NCI-H526 treated with DMSO at 0.1 percent for 48 hours (cell line): Measurements from ENCODE around the gene SLC25A21.
"Not testable (repeated sequence)": the region's sequence is repeated elsewhere in the genome, so short reads cannot be mapped to it uniquely, and the experiment has no call there.

Source experiments
- DNase-seq: peaks from one replicate; lab custom pipeline; 2025; lab: John Stamatoyannopoulos, UW

SLC25A21 gene

GRCh38 chr14:36941783-36942521 lies 230.5 kb downstream of the SLC25A21 start:
- peak; percentile 54 for DNase-seq

DNA sequence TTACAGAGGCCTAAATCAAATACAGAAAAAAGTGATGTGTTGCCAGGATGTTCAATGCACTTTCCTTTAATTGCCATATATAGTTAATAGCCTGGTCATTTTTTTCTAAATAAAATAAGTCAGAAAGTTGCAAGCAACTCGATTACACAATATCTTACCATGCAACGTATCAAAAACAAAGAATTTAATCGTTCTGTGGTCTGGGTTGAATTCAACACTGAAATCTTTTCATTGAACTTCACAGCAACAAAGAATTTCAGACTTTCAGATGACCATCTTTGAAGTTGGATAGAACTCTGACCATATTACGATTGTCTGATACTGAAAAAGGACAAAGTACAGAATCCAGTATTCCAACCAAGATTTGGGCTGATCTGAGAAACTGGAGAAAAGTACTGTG lies 231.9 kb downstream of the SLC25A21 start:
- DNase-seq = no peak

- no peak for DNase-seq
Measured at GRCh38 chr14:36939265-36939664, 233.1 kb downstream of the SLC25A21 start.

DNA sequence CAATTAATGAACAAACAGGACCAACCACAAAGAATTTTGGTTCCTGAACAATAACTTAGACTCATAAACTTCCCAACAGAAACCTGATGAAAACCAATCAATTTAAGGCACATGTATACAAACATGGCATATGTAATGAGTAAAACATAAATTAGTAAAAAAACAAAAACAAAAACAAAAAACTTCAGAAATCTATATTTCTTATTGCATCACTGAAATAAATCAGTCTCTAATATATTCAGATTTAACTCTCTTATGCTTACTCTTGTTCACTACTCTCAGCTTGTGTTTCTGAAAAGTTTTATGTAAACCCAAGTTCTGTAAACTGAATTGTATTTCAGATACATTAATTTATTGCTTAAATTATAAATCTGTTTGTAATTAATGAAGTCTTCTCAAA lies 233.7 kb downstream of the SLC25A21 start:
- DNase-seq = no peak

DNA sequence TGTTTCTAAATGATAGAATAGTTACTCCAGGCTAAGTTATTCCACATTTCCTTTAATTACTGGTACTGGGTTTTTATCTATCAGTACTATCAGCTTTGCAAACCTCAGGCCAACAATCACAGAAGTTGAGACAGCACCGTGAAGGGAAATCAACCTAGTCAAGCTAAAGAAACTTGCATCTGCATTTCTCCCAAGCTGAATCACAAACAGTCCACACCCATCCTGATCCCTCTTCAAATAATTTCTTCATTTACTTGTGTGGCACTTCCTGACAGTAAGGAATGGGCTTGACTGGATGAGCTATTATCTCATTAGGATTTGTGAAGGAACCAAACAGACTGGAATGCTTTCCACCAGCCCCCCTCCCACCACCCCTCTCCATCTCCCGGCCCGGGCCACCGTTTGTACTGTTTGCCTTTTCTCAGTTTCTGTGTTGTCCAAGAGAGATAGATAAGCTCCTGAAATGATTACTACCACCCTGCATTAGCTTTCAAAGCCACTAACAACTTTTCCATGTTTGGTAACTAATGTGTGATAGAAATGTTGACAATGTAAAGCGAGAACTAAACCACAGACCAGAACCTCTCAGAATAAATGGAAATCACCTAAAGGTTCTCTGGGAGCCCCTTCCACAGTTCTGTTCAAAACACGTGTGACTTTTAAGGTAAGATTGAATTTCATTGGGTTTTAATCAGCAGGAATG lies 236.3 kb downstream of the SLC25A21 start:
- no peak for DNase-seq

GRCh38 chr14:36934304-36934703 lies 238.1 kb downstream of the SLC25A21 start:
- DNase-seq = no peak

- no peak for DNase-seq
Measured at GRCh38 chr14:36931791-36932190, 240.6 kb downstream of the SLC25A21 start.

- no peak for DNase-seq
Measured at GRCh38 chr14:36928432-36928831, 244.0 kb downstream of the SLC25A21 start.

- no peak for DNase-seq
Measured at GRCh38 chr14:36925094-36925493, 247.3 kb downstream of the SLC25A21 start.

DNA sequence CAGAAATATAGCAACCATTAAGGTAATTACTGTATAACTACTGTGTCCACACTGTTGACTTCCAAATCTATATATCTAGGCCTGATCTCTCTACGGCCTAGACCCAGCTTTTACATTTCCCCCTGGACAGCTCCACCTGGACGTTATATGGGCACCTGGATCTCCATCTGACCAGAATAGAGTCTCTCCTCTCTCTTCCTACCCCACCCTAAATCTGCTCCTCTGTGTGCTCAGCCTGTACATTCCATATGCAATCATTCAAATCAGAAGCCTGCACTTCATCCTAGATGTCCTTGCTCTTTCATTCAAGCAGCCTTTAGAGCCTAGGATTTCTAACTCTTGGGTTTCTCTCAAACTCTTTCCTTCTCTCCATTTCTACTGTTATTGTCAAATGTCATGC lies 255.7 kb downstream of the SLC25A21 start:
- peak; percentile 21 for DNase-seq

DNA sequence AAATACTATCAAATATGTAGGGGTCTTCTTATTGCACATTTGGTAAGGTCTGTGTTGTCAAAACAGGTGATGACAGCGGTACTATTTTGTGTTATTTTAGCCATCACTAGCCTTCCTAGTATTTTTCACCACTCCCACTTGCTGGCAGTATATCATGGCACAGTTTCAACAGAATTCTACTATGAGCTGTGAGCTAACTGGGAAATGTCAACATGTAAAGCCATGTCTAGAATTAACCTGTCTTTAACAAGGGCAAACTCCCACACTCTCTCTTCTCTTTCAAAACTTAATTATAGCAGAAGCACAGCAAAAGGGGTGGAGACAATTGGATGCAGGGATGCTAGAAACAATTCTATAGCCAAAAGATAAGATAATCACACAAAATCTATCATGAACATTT lies 257.3 kb downstream of the SLC25A21 start:
- DNase-seq = no peak

DNA sequence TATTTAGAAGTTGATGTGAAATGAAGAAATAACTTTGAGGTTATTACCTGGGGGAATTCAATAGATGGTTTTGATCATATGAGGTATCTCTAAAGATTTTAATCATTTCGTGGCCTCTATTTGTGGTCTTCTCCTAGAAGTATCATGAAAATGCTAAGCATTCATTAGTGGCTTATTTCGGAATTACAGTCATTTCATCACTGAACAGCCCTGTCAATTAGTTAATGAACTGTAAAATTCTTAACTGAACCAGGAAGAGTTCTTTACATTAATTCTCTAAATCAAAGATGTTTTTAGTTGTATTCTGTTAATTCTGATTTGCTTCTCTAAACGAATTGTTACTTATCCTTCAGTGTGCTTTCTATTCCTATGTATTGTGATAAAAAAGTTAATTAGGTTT lies 261.8 kb downstream of the SLC25A21 start:
- no peak for DNase-seq

DNA sequence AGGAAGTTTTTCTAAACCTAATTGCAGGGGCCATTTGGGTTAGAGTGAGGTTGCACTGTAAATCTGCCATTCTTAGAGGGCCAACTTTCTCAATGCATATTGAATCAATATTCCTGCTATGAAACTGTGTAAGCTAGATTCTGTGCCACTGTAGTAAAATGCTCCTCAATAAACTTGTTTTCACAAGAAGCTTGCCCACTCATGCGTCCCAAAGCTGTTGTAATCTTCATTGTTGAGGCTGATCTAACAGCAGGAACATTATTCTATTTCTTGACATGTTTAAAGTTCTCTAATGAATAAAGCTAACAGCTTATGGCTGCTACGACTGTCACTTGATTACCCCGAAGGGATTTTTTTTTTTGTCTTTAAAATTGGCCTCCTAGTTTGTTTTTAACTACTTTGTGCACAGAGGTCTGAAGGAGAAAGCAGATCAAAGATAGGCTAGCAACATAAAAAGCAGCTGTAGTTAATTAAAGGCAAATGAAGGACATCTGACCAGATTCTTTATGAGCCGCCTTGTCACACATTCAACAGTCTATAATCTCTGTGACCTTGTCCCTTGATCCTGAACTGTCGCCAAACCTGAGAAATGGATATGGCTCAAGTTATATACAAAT lies 267.0 kb downstream of the SLC25A21 start:
- peak; percentile 70 for DNase-seq

DNA sequence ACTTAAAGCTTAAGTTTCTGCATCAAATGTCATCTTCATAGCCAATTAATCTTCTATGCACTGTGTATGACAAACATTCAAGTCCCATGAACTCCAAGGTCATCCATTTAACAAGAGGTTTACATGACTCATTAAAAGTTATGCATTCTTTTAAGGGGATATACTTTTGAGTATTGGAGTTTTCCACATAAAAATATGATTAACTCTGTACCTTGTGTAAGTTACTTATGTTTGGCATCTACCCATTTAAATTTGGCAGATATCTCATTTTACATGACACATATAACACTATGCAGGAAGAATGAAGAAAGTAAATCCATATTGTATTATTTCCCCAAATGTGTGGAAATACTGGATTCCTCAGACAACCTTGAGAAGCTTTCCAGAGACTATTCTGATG lies 270.5 kb downstream of the SLC25A21 start:
- no peak for DNase-seq

DNA sequence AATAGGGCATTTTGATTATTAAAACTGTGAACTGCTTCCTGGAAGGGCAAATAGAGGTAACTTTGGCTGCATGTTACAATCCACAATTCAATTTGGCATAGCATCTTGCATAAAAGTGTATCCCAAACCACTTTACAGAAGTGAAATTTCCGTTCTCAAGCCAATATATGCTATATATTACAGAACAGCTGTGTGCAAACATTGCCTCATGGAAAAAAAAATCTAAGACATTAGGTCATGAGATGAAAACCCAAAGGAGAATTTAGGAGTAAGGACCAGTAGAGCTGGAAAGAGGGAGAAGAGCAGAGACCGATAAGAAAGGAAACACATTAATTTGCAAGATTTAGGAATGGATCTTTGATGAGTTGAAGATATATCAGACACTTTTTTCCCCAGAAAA lies 271.6 kb downstream of the SLC25A21 start:
- no peak for DNase-seq

DNA sequence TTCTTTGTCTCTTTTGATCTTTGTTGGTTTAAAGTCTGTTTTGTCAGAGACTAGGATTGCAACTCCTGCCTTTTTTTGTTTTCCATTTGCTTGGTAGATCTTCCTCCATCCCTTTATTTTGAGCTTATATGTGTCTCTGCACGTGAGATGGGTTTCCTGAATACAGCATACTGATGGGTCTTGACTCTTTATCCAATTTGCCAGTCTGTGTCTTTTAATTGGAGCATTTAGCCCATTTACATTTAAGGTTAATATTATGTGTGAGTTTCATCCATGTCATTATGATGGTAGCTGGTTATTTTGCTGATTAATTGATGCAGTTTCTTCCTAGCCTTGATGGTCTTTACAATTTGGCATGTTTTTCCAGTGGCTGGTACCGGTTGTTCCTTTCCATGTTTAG lies 276.1 kb downstream of the SLC25A21 start:
- not testable (repeated sequence) for DNase-seq

DNA sequence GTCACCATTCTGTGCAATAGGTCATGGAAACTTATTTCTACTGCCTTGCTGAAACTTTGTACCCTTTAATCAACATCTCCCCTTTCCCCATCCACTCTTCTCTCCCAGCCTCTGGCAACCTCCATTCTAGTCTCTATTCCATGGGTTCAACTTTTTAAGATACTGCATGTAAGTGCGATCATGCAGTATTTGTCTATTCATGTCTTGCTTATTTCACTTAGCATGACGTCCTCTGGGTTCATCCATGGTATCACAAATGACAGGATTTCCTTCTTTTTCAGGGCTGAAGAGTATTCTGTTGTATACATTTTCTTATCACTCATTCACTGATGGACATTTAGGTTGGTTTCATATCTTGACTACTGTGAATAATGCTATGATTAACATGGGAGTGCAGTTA lies 288.4 kb downstream of the SLC25A21 start:
- DNase-seq = no peak

DNA sequence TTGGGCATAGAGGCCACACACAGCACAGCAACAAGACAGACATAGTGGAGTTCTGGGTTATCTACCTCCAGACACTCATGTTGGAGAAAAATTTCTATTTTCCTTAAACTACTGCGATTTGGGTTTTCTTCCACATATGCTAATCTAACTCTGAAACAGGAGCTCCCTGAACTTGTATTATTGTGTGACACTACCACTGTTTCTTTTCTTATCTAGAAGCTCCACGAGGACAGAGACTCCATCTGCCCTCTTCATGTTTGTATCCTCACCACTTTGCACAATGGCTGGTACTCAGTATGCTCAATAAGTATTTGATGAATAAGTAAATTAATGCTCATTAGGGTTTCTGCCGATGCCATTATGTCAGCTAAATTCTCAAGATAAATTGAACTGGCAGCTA lies 292.1 kb downstream of the SLC25A21 start:
- no peak for DNase-seq

GRCh38 chr14:36879558-36879957 lies 292.8 kb downstream of the SLC25A21 start:
- DNase-seq = no peak

- DNase-seq = peak; percentile 86
Measured at GRCh38 chr14:36874396-36875138, 297.8 kb downstream of the SLC25A21 start.

- DNase-seq = no peak
Measured at GRCh38 chr14:36870776-36871175, 301.6 kb downstream of the SLC25A21 start.

DNA sequence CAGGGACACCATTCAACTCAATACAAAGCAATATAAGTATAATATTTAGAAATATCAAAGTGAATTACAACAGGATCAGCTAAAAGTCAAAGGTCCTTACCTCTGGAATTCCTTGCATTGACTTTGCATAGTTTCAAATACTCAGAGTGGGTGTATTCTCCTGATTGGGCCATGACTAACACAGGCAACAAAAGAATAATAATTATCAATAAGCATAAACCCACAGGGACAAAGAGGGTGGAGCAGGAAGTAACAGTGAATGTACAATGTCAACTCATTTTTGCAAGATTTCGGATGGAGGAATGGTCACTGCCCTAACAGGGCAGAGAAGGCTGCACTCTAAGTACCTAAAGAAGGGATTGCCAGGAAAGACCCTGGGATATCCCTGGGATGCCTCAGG lies 303.3 kb downstream of the SLC25A21 start:
- DNase-seq = no peak

GRCh38 chr14:36866867-36867266 lies 305.5 kb downstream of the SLC25A21 start:
- DNase-seq = no peak
